Frontal cortex (tissue), 4 donors: Measurements from ENCODE around the gene ERBB4. TPM values are rescaled to one million over a fixed set of nuclear protein-coding genes. Genes with fewer than 3 reads are reported as not detected.

Source experiments
- DNase-seq, 2 donors: peaks; one replicate each; pipeline ENCODE4 v3.0.0; 2012; ENCODE audit warnings: low spot score in 2 of 2
- FAIRE-seq: peaks from 2 replicates; lab custom pipeline; 2012; peaks lifted over from hg19 to GRCh38; lab: Jason Lieb, UNC
- total RNA-seq: library from RNA; depleted of rRNA; stranded (reverse); fragments of >200 nt; gene quantifications from one replicate; pipeline ENCODE4 v1.2.3, GENCODE V29; 2014
- donor health status: control.
- donor health status: control.
- donor health status: control.

Gene ERBB4
- total RNA-seq, 1 donor from 2014 or later, result 75.0 TPM

DNA sequence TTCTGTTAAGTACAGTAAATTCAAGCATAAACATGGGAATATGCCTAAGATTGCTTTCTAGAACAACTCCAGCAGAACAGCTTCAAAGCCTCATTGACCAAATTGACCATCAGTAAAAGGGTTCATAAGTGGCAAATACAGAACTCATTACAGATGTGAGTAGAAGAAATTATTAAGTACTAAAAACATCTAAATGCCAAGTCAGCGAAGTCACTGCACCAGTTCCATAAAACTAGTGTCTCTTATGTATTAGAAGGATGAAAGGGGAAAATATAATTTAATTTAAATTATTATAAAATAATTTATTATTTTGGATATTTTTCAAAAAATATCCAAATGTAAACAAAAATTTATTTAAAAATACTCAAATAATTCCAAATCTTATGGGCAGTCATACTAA is 553.2 kb downstream of the ERBB4 start:
- FAIRE-seq, result peak; percentile 91
- no peak for DNase-seq

DNA sequence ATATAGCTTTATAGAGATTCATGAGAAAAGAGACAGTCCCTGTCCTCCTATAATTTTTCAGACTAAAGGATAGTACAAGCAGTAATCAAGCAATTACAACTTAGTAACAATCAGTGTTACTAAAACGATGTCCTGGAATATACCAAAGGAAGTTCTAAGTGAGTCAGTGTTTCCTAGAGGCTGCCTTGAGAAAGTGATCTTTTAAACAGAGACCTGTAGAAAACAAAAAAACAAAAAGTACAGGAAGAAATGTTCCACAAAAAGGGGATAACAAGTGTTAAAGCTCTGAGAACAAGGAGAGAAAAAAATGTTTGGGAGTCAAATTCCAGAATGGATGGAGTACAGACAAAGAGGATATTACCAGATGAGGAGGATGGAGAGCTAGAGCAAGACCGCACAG is 556.4 kb downstream of the ERBB4 start:
- no peak for DNase-seq
- no peak for FAIRE-seq

DNA sequence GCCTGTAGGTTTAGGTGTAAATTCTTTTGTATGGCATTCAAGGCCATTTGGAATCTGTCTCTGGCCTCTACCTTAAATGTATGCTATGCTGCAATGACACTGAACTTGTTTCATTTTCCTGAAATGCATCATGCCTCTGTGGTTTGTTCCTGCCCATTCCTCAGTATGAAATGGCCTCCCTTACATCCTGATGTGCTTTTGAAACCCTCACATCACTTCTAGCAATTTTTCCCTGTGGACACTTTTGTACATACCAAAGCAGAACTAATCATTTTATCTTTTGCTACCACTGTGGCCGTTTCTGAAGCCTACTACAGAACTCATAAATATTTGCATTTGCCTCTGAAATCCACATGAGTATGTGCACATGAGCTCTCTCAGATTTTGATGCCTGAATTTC is 557.2 kb downstream of the ERBB4 start:
- no peak for DNase-seq

DNA sequence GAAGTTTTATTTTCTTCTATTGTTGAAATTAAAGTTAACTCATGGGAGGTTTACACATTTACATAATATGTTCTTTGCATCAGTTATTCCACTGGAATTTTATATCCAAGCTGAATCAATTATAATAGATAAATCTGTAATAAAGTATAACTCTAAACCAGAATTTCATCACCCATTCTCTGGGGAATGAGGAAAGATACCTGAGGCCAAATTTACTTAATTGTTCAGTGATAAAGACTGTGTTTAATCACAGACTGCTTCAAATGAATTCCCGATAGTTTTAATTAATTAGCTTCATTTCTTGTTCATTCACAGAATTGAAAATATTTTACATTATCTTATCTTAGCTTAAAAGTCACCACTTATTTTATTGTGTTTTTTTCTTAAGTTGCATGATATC is 562.5 kb downstream of the ERBB4 start:
- DNase-seq (no peak), FAIRE-seq (no peak)

More for the DNA sequence above, 557.2 kb downstream of the ERBB4 start:
- no peak for FAIRE-seq

DNA sequence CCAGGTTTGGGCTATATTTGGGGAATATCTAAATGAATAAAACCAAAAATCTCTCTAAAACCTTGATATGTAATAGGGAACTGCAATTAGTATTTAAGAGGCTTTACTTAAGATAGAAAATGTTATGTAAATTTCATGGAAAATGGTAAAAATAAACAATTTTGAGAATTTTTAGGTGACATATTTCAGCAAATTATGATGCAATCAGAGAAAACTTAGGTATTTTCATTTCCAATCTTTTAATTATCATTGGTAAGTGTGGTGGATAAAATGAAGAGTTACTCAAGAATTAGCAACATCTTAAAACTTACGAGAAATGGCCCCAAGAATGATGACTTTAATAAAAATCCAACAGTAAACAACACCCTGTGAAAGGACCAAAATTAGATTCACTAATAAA is 571.4 kb downstream of the ERBB4 start:
- no peak for FAIRE-seq
- no peak for DNase-seq

DNA sequence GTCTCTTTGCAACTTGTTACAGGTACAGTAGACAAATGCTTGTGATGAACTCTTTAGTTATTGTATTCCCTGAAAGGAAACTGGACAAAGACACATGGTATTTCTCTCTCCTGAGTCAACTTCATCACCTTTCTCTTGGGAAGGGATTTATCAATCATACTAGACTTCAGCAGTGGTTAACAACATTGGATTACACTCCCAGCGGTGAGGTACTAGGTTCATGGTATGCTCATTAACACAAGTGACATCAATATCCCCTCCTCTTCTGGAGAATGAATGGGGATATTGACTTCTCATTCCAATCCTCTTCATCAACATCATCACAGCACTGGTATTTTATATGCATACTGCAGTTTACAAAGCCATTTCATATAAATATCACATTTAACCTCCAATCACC is 574.6 kb downstream of the ERBB4 start:
- no peak for DNase-seq
- no peak for FAIRE-seq

DNA sequence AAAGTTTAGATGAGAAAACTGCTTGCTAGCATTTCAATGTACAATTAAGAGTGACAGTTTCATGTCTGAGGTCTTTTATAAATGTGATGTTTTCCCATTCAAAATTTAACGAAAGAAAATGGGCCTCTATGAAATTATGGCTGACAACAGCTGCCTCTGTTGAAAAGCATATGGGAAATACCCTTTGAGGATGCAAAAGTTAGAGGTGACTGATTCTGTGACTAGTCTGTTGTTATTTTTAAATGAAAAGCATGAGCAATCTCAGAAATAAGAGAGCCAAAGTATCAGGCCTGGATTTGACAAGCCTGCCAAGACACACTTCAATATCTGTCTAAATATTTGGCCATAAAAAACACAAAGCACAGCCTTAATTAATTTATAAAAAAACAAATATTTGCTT is 580.8 kb downstream of the ERBB4 start:
- DNase-seq (no peak), FAIRE-seq (no peak)

DNA sequence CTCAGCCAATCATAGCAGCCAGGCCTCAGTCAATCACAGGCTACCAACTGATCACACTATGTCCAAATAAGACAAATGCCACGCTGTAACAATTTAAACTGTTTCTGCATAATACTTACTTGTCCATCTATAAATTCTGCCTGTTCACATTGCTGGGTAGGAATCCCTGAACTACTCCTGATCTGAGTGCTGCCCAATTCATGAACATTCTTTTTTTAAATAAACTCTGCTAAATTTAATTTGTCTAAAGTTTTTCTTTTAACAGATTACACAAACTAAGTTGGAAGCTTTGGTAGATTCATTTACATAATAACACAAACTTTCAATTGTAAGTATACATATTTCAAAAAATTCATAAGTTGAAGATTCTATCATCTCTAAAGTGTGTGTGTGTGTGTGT is 583.0 kb downstream of the ERBB4 start:
- DNase-seq, result no peak
- no peak for FAIRE-seq

DNA sequence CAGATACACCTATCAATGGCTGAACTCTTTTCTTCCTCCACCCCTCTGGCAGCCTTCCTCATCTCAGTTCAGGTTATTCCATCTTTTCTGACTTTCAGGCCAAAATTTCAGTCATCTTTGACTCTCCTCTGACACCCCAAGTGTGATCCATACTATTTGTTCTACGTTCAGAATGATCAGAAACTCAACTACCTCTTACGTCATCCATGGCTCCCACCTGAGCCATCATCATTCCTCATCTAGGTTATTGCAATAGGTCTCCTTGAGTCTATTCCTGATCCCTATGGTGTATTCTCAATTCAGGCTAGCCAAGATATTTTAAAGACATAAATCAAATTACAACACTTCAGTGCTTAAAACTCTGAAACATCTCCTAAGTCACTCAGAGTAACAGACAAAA is 589.7 kb downstream of the ERBB4 start:
- DNase-seq, result no peak
- FAIRE-seq, result no peak

DNA sequence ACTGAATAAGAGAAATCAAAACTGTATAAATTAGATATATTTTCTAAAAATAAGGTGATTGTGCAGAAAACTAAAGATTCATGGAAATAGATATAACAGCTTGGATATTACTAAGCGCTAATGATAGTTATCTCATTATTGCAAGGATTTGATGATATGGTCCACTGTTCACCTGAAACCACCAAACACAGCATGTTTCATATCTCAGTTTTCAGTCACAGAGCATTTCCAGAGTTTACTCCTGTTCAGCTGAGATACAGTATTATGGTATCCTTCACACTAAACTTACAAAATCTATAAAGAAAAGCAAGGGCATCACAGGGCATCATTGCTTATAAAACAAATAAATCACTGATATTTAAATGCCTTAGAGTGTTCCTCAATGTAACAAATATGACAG is 591.6 kb downstream of the ERBB4 start:
- no peak for FAIRE-seq
- DNase-seq, result no peak

DNA sequence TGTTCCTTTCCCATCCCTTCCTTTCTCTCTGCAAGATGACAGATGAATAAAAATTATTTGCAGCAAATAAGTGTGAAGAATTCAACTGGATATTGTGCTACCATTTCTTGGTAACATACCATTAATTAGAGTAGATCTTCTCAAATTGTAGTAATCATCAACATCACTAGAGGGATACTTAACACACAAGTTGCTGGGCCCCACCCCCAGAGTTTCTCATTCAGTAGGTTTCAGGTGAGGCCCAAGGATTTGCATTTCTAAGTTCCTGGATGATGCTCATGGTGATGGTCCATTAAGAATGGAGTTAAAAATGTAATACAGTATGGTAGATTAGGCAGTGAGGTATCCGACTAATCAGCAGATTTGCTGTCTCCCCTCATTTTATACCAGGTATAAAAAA is 594.0 kb downstream of the ERBB4 start:
- DNase-seq (no peak), FAIRE-seq (no peak)

DNA sequence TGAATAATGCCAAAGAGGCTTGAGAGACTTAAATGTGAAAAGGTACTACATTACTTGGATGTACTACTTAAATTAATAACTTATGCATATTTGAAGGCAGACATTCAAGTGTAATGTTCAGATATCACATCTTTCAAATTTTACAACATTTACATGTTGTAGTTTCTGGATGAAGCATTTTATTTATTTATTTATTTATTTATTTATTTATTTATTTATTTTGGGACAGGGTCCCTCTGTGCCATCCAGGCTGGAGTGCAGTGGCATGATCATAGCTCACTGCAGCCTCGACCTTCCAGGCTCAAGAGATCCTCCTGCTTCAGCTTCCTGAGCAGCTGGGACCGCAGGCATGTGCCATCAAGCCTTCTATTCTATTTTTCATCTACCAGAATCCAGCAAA is 596.4 kb downstream of the ERBB4 start:
- no peak for FAIRE-seq
- DNase-seq, result no peak

DNA sequence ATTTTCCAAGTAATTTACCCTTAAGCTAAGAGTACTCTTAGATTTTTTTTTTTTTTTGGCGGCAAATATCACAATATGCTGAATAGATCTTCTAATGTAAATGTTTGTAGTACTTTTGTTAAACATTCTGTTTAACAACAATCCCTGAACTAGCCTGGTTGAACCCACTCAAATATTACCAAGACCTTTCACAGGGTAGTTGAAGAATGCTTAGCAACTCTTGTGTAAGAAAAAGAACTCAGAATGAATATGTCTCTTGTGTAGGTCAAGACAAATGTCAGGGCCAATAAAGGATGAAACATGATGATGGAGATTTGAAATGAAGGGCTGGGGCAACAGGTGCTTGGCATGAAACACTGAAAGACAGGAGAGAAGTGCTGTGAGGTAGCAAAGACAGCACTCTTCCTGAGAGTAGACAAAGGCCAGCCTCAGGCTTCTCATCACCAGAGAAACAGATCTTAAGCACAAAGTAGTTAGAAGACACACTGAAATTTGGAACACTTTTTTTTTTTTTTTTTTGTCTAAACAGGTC is 597.3 kb downstream of the ERBB4 start:
- DNase-seq, result no peak
- FAIRE-seq, result no peak

DNA sequence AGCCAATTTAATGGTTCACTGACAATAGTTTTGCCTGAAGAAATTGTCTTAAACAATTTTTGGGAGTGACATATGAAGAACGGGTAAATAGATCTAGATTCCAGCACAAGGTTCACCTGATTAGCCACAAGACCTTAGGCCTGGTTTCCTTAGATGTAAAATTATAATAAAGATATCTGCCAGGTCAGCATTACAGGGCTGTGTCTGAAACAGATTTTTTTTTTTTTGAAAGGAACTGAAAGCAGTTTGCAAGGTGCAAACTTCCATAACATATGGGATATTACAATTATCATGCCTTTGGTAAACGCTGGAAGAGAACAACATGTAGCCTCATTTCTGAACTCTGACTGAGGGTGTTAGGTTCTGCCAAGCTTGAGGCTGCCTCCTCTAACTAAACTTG is 599.4 kb downstream of the ERBB4 start:
- DNase-seq (no peak), FAIRE-seq (no peak)

DNA sequence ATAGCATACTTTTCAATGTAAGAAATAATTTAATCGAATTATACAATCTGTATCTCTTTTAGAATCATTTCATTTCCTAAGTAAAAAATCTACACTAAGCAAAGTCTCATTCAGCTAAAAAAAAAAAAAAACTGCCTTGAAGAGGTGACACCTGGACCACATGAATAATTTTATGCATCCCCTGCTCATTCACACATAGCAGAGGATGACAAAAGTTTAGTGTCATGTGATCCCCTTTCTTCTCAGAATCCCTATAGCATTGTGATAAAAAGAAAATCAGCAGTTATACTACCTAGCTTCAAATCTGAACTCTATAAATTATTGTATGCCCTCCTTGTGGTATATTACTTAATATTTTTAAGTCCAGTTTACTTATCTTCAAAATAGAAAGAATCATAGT is 603.8 kb downstream of the ERBB4 start:
- DNase-seq (no peak), FAIRE-seq (no peak)

DNA sequence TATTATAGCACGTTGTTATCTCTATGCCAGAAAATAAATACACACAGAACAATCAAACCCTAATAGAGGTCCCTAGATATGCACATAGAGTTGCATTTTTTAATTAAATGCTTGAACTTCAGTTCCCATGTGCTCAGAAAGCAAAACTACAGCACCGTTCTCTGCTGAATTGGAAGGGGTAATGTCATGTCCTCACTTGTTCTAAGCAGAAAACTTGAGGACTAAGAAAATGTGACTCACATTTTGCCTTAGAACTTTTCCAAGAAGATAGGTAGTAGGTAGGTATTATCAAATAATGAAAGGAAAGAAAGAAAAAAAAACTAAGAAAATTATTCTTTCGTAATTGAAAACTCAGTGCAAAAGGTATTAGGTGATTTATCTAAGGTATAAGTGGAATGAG is 607.3 kb downstream of the ERBB4 start:
- DNase-seq (no peak), FAIRE-seq (no peak)

DNA sequence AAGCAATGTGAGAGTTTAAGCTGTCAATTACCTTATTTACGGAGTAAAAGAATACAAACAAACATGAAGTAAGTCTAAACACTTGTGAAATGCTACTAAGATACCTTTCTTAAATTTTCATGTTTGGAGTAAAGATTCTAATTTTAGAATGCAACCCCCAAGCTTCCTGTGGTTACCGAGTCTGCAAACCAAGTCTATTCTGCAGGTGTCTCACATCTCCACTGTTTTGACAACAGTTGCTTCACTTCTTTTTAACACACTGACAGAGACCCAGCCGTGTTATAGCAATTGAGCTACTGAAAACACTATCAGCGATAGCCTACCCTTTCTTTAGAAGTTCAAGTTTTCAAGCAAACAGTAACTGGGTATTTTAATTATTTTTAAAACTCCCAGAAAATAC is 608.3 kb downstream of the ERBB4 start:
- FAIRE-seq (no peak), DNase-seq (no peak)

DNA sequence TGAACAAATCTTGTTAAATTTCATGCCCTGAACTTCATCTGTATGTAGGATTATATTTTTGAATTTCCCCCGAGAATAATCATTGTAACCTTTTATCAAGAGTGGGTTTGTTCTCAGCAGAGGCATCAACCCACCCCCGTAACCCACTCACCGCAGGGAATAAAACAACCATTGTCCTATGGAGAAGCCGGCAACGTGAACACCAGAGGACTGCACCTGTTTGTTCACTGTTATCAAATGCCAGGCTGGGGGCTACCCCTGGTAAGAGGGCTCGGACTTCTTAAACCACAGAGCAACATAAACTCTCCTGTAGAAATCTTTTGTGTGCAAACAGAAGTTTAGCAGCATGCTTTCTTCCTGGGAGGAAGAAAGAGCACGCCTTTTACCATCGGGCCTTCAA is 610.4 kb downstream of the ERBB4 start:
- DNase-seq (no peak), FAIRE-seq (no peak)

DNA sequence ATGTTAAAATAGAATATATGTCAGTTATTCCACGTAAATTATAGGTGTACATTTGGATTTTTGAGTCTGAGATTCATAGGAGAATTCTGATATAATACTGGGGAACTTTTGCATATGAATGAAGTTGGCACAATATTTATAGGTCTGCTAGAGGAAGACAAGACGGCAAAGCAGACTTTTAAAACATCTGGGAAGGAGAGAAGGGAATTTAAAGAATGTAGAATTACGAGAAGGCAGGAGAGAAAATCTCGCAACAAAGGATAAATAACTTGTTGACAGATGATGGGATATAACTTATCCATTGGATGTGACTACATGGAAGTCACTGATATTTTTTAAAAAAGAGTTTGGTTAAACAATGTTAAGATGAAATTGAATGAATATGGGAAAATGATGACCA is 615.6 kb downstream of the ERBB4 start:
- FAIRE-seq (no peak), DNase-seq (no peak)

DNA sequence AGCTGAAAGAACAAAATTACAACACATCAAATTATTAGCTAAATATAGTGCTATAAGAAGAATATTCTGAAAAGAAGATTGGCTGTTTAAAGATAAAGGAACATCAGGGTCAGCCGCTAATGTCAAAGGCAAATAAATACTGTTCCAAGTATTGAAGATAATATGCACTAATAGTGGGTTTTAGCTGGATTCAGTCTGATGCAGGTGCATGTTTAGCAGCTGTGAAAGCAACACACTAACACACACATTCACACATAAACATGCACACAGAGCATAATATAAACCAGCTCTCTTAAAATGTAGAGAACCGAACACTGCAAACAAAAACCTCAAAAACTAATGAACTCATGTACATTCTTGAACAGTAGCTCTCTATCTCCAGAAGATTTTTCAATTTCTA is 634.6 kb downstream of the ERBB4 start:
- DNase-seq (no peak), FAIRE-seq (no peak)

DNA sequence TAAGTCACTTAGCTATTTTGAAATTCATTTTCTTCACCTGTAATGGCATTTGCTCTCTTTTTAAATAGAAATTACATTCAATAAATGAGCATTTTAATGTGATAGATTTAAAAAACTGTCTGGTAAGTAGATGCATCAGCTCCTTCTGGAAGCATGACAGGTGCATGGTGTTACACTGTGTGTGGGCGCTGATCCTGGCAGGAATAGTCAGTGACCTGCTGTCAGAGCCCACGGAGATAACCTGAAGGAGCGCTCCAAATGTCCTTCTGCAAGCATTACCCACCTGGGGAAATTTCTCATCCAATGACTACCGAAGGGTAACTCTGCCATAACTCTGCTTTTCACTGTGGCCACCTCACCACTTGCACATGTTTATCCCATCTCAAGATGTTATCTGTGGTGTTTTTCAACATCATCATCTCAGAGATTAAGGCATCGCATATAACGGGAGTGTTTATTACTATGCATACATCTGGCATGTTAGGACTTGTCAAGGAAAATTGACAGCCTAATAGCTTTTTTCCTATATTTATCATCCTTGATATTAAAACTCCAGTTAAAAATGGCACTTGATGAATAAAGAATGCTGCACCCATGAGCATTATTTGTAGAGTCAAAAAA is 637.3 kb downstream of the ERBB4 start:
- DNase-seq, result no peak
- FAIRE-seq, result no peak

DNA sequence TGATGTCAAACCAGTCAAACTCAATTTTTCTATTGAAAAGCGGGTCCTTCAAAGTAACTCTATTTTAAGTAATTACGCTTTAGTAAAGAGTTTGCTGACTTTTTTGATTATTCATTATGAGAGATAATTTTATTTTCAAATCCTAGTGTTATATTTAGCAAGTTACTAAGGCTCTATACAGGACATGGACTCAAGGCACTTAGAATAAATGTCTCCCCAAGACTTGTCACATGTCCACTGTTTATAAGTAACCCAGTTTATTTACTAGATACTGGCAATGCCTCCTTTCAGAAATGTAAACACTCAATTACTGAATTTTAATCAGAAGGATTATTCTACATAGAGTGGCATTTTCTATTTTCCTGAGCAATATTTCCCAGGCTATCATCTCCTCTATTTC is 638.1 kb downstream of the ERBB4 start:
- DNase-seq (no peak), FAIRE-seq (no peak)
